Mononuclear cell (primary cell): ENCODE results near the gene IZUMO4. TPM values are rescaled to one million over a fixed set of nuclear protein-coding genes. Genes with fewer than 3 reads are reported as not detected.

Source experiments
- H3K27me3 ChIP-seq: 2 replicates; pipeline ENCODE4 v1.6.0; 2011; ENCODE audit warnings: low read length, control low read depth; ENCODE audit not compliant: insufficient read depth
- H3K4me1 ChIP-seq: 2 replicates; pipeline ENCODE4 v1.5.1; 2011; ENCODE audit warnings: mild to moderate bottlenecking, low read length, control low read depth; ENCODE audit not compliant: insufficient read depth
- H3K4me3 ChIP-seq: 2 replicates; pipeline ENCODE4 v1.5.1; 2011; ENCODE audit warnings: mild to moderate bottlenecking, low read length, moderate library complexity
- H3K9me3 ChIP-seq: 2 replicates; pipeline ENCODE4 v1.5.1; 2011; ENCODE audit warnings: low read depth, mild to moderate bottlenecking, control low read depth, low read length
- total RNA-seq: library from RNA; depleted of rRNA; stranded (reverse); fragments of >200 nt; gene quantifications from one replicate; pipeline ENCODE4 v1.2.3, GENCODE V29; 2012

IZUMO4 gene
- total RNA-seq, 1 donor: 2.9 TPM

GRCh38 chr19:2108251-2109016, 11.7 kb downstream of the IZUMO4 start:
- no peaks in the 10 kb centered on the region for H3K4me1 ChIP-seq
- H3K9me3 ChIP-seq: no peaks in the 10 kb centered on the region
- no peaks in the 10 kb centered on the region for H3K27me3 ChIP-seq
- H3K4me3 ChIP-seq: no peak overlapping the region

GRCh38 chr19:2109046-2109864, 12.5 kb downstream of the IZUMO4 start:
- Histone ChIP-seq H3K27me3 (no peaks in the 10 kb centered on the region), H3K9me3 (no peaks in the 10 kb centered on the region), H3K4me3 (no peak overlapping the region), H3K4me1 (no peaks in the 10 kb centered on the region)

GRCh38 chr19:2110822-2111221, 14.1 kb downstream of the IZUMO4 start:
- Histone ChIP-seq H3K4me3 (no peak overlapping the region), H3K4me1 (no peaks in the 10 kb centered on the region), H3K9me3 (no peaks in the 10 kb centered on the region), H3K27me3 (no peaks in the 10 kb centered on the region)

GRCh38 chr19:2111425-2111824, 14.7 kb downstream of the IZUMO4 start:
- no peaks in the 10 kb centered on the region for H3K9me3 ChIP-seq
- no peaks in the 10 kb centered on the region for H3K27me3 ChIP-seq
- no peaks in the 10 kb centered on the region for H3K4me1 ChIP-seq
- H3K4me3 ChIP-seq: no peak overlapping the region

- H3K4me3 ChIP-seq: no peak overlapping the region
- no peaks in the 10 kb centered on the region for H3K4me1 ChIP-seq
- H3K9me3 ChIP-seq: no peaks in the 10 kb centered on the region
- no peaks in the 10 kb centered on the region for H3K27me3 ChIP-seq
Observed at GRCh38 chr19:2111886-2112285, 15.2 kb downstream of the IZUMO4 start.

- H3K4me3 ChIP-seq: no peak overlapping the region
- H3K9me3 ChIP-seq: no peaks in the 10 kb centered on the region
- no peaks in the 10 kb centered on the region for H3K4me1 ChIP-seq
- no peaks in the 10 kb centered on the region for H3K27me3 ChIP-seq
Observed at GRCh38 chr19:2112516-2113320, 16.0 kb downstream of the IZUMO4 start.

GRCh38 chr19:2113439-2114211, 16.9 kb downstream of the IZUMO4 start:
- Histone ChIP-seq H3K27me3 (no peaks in the 10 kb centered on the region), H3K4me3 (no peak overlapping the region), H3K4me1 (no peaks in the 10 kb centered on the region), H3K9me3 (no peaks in the 10 kb centered on the region)

- Histone ChIP-seq H3K4me3 (no peak overlapping the region), H3K4me1 (no peaks in the 10 kb centered on the region), H3K27me3 (no peaks in the 10 kb centered on the region), H3K9me3 (no peaks in the 10 kb centered on the region)
Observed at GRCh38 chr19:2114218-2114617, 17.5 kb downstream of the IZUMO4 start.

GRCh38 chr19:2114821-2115220, 18.1 kb downstream of the IZUMO4 start:
- no peaks in the 10 kb centered on the region for H3K4me1 ChIP-seq
- H3K4me3 ChIP-seq: no peak overlapping the region
- H3K9me3 ChIP-seq: no peaks in the 10 kb centered on the region
- H3K27me3 ChIP-seq: no peaks in the 10 kb centered on the region

GRCh38 chr19:2115324-2115723, 18.6 kb downstream of the IZUMO4 start:
- no peaks in the 10 kb centered on the region for H3K4me1 ChIP-seq
- H3K9me3 ChIP-seq: no peaks in the 10 kb centered on the region
- no peak overlapping the region for H3K4me3 ChIP-seq
- no peaks in the 10 kb centered on the region for H3K27me3 ChIP-seq

GRCh38 chr19:2115911-2116426, 19.3 kb downstream of the IZUMO4 start:
- Histone ChIP-seq H3K4me1 (no peaks in the 10 kb centered on the region), H3K4me3 (no peak overlapping the region)

GRCh38 chr19:2116507-2116906, 19.8 kb downstream of the IZUMO4 start:
- Histone ChIP-seq H3K9me3 (no peaks in the 10 kb centered on the region), H3K4me1 (no peaks in the 10 kb centered on the region), H3K27me3 (no peaks in the 10 kb centered on the region), H3K4me3 (no peak overlapping the region)

More at GRCh38 chr19:2115911-2116426, 19.3 kb downstream of the IZUMO4 start:
- H3K27me3 ChIP-seq: no peaks in the 10 kb centered on the region
- no peaks in the 10 kb centered on the region for H3K9me3 ChIP-seq

- Histone ChIP-seq H3K4me3 (no peak overlapping the region), H3K27me3 (no peaks in the 10 kb centered on the region), H3K4me1 (no peaks in the 10 kb centered on the region), H3K9me3 (no peaks in the 10 kb centered on the region)
Observed at GRCh38 chr19:2117215-2117960, 20.7 kb downstream of the IZUMO4 start.

GRCh38 chr19:2118438-2118837, 21.7 kb downstream of the IZUMO4 start:
- no peaks in the 10 kb centered on the region for H3K9me3 ChIP-seq
- H3K4me1 ChIP-seq: no peaks in the 10 kb centered on the region
- no peaks in the 10 kb centered on the region for H3K27me3 ChIP-seq
- no peak overlapping the region for H3K4me3 ChIP-seq
